ENCODE results near the gene C19orf81. TPM values are rescaled to one million over a fixed set of nuclear protein-coding genes. Genes with fewer than 3 reads are reported as not detected.
"Not testable (repeated sequence)": the region's sequence is repeated elsewhere in the genome, so short reads cannot be mapped to it uniquely, and the experiment has no call there.

The C19orf81 gene
- total RNA-seq, 1 experiment from 2014 or later = 14.5 TPM

DNA sequence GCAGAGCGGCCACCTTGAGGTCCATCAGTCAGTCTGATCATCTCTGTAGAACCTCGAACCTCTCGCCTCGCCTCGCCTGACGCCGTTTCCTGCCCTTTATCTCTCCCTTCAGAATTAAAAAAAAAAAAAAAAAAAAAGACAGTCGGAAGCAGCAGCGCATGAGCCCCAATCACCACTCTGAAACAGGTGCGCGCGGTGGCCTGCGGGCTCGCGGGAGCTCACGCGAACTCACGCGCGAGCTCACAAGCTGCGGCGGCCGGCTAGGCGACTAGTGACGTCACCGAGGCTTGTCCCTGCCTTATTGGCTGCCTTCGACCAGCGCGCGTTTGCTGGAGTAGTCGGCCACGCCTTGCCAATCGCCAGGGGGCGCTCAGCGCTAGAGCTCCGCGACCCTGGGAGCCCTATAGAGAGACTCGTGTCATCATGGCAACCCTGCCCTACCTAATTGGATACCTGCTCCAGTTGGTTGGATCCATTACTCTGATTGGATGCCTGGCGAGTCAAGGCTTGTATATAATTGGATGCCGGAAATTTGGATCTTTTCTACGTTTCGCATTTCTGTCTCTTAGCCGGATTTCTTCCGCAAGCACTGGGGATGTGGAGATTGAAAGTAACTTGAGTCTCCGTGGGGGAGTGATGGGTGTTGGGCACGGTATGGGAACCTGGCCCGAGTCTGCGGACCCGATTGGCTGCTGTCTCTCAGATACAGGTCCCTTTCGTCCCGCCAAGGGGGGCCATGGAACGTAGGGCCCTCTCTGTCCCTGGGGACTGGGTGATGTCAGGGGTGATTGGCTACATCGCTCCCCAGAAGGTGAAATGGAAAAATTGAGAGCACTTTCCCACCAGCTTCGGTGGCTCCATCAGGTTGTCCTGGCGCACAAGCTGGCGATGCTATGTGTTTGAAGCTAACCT, 41.1 kb upstream of the C19orf81 start:
- H3K79me2 ChIP-seq (ENCODE audit: insufficient read depth, low read length) = no peaks in the 10 kb centered on the region
- no TSS peak for BruUV-seq (replicated peaks)
- no peak overlapping the region for H3K9ac ChIP-seq (ENCODE audit: low read length)
- no peak overlapping the region for H3K27ac ChIP-seq (ENCODE audit: low read depth, low read length)
- H3K36me3 ChIP-seq (ENCODE audit: control insufficient read depth in 1 of 2, insufficient read depth in 2 of 2, low read length in 2 of 2) = no peaks in the 10 kb centered on the region
- POLR2A ChIA-PET = no interaction called here
- RAD21 ChIA-PET (ENCODE audit: low non-redundant PET in 1 of 2, low total read pairs in 2 of 2, uncharacterized antibody in 2 of 2, unreplicated experiment in 2 of 2) = no interaction called here
- H3K9me3 ChIP-seq (ENCODE audit: control insufficient read depth in 1 of 2, insufficient read depth in 1 of 2, low read depth in 1 of 2, low read length in 2 of 2) = no peaks in the 10 kb centered on the region
- no peak overlapping the region for H2AFZ ChIP-seq (ENCODE audit: low read depth, low read length, poor library complexity, severe bottlenecking)
- DNase-seq (ENCODE audit: low read depth, low spot score) (peak; percentile 13), ATAC-seq (peak; percentile 48)
- H3K4me1 ChIP-seq (ENCODE audit: control insufficient read depth in 1 of 2, insufficient read depth in 2 of 2, low read length in 2 of 2) = no peaks in the 10 kb centered on the region
- H4K20me1 ChIP-seq (ENCODE audit: insufficient read depth) = no peaks in the 10 kb centered on the region
- intact Hi-C loops (cut with micrococcal nuclease) = no loop called here
- H3K4me3 ChIP-seq (replicated peaks in 1 of 2; ENCODE audit: low read depth in 1 of 2, low read length in 2 of 2) = no peak overlapping the region
- no peak overlapping the region for H3K4me2 ChIP-seq (ENCODE audit: low read length)
- no peak for TF ChIP-seq SIN3A (IDR thresholded peaks at IDR 0.05; ENCODE audit: low read depth)
- TF ChIP-seq, protein P1, sequence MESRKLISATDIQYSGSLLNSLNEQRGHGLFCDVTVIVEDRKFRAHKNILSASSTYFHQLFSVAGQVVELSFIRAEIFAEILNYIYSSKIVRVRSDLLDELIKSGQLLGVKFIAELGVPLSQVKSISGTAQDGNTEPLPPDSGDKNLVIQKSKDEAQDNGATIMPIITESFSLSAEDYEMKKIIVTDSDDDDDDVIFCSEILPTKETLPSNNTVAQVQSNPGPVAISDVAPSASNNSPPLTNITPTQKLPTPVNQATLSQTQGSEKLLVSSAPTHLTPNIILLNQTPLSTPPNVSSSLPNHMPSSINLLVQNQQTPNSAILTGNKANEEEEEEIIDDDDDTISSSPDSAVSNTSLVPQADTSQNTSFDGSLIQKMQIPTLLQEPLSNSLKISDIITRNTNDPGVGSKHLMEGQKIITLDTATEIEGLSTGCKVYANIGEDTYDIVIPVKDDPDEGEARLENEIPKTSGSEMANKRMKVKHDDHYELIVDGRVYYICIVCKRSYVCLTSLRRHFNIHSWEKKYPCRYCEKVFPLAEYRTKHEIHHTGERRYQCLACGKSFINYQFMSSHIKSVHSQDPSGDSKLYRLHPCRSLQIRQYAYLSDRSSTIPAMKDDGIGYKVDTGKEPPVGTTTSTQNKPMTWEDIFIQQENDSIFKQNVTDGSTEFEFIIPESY (IDR thresholded peaks at IDR 0.05; ENCODE audit: extremely low read depth, insufficient replicate concordance, low read length) = no peak
- no peak for TF ChIP-seq TCF7L2 (IDR thresholded peaks at IDR 0.05; ENCODE audit: borderline replicate concordance, extremely low read depth, insufficient read depth, insufficient read length)
- TF ChIP-seq, protein P2, sequence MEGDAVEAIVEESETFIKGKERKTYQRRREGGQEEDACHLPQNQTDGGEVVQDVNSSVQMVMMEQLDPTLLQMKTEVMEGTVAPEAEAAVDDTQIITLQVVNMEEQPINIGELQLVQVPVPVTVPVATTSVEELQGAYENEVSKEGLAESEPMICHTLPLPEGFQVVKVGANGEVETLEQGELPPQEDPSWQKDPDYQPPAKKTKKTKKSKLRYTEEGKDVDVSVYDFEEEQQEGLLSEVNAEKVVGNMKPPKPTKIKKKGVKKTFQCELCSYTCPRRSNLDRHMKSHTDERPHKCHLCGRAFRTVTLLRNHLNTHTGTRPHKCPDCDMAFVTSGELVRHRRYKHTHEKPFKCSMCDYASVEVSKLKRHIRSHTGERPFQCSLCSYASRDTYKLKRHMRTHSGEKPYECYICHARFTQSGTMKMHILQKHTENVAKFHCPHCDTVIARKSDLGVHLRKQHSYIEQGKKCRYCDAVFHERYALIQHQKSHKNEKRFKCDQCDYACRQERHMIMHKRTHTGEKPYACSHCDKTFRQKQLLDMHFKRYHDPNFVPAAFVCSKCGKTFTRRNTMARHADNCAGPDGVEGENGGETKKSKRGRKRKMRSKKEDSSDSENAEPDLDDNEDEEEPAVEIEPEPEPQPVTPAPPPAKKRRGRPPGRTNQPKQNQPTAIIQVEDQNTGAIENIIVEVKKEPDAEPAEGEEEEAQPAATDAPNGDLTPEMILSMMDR (IDR thresholded peaks at IDR 0.05 in 2 of 3, conservative IDR thresholded peaks at IDR 0.05 in 1 of 3; ENCODE audit: borderline replicate concordance in 1 of 3, insufficient read depth in 1 of 3, low read depth in 2 of 3, low read length in 2 of 3) = peak; percentile 3 to 29 (median 4); a peak in 2 of 6 replicates
- TF ChIP-seq ZFX (IDR thresholded peaks at IDR 0.05) = no peak
- no peak for TF ChIP-seq EZH2 (IDR thresholded peaks at IDR 0.05)
- no peak for TF ChIP-seq POLR2AphosphoS5 (IDR thresholded peaks at IDR 0.05; ENCODE audit: low read depth, low read length)
- 0 out of 2 replicates have a peak, but pooled peaks have one; percentile 7 for TF ChIP-seq RAD21 (IDR thresholded peaks at IDR 0.05; ENCODE audit: low read depth)
- no peak for TF ChIP-seq JUND (IDR thresholded peaks at IDR 0.05)
- TF ChIP-seq SP1 (IDR thresholded peaks at IDR 0.05; ENCODE audit: low read depth) = no peak
- no peak for TF ChIP-seq EZH2phosphoT487 (IDR thresholded peaks at IDR 0.05; ENCODE audit: borderline replicate concordance)
- no peaks in the 10 kb centered on the region for H3K9me2 ChIP-seq (ENCODE audit: insufficient read depth)
- no peaks in the 10 kb centered on the region for H3K27me3 ChIP-seq (ENCODE audit: insufficient read depth, low read length)
- CTCF ChIA-PET = no interaction called here

DNA sequence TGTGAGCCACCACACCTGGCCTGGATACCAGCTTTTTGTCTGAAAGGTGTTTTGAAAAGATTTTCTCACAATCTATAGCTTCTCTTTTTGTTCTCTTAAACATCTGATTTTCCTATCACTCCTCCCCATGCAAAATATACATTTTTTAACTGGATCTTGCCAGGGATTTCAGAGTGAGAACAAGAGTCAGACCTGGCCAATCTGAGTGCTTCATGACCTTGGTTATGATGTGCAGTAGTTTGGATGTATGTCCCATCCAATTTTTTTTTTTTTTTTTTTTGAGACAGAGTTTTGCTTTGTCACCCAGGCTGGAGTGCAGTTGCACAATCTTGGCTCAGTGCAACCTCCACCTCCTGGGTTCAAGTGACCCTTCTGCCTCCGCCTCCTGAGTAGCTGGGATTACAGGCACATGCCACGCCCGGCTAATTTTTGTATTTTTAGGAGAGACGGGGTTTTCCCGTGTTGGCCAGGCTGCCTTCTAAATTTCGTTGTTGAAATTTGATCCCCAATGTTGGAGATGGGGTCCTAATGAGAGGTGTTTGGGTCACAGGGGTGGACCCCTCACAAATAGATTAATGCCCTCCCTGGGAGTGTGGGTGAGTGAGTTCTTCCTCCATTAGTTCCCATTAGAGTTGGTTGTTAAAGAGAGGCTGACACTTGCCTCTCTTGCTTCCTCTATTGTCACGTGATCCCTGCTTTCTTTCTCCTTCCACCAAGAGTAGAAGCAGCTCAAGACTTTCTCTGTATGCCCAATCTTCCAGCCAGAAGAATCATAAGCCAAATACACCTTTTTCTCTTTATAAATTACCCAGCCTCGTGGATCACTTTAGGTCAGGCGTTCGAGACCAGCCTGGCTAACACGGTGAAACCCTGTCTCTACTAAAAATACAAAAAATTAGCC, 36.5 kb upstream of the C19orf81 start:
- H3K27ac ChIP-seq (ENCODE audit: low read depth, low read length); H3K4me1 ChIP-seq (ENCODE audit: control insufficient read depth in 1 of 2, insufficient read depth in 2 of 2, low read length in 2 of 2); RAD21 ChIA-PET (ENCODE audit: low non-redundant PET in 1 of 2, low total read pairs in 2 of 2, uncharacterized antibody in 2 of 2, unreplicated experiment in 2 of 2); POLR2A ChIA-PET; H3K79me2 ChIP-seq (ENCODE audit: insufficient read depth, low read length); H3K9me2 ChIP-seq (ENCODE audit: insufficient read depth); BruUV-seq (replicated peaks); DNase-seq (ENCODE audit: low read depth, low spot score); ATAC-seq; H2AFZ ChIP-seq (ENCODE audit: low read depth, low read length, poor library complexity, severe bottlenecking); H3K4me2 ChIP-seq (ENCODE audit: low read length); H3K9me3 ChIP-seq (ENCODE audit: control insufficient read depth in 1 of 2, insufficient read depth in 1 of 2, low read depth in 1 of 2, low read length in 2 of 2); H3K36me3 ChIP-seq (ENCODE audit: control insufficient read depth in 1 of 2, insufficient read depth in 2 of 2, low read length in 2 of 2); H4K20me1 ChIP-seq (ENCODE audit: insufficient read depth); H3K27me3 ChIP-seq (ENCODE audit: insufficient read depth, low read length); intact Hi-C loops (cut with micrococcal nuclease); H3K4me3 ChIP-seq (replicated peaks in 1 of 2; ENCODE audit: low read depth in 1 of 2, low read length in 2 of 2); CTCF ChIA-PET; H3K9ac ChIP-seq (ENCODE audit: low read length): not testable (repeated sequence)

Data from HCT116 (cell line).